DND-41 (cell line): Measurements from ENCODE around the gene DNAJC27.

Source experiments
- EZH2 ChIP-seq: IDR thresholded peaks from 3 replicates; pipeline ENCODE4 v1.6.1; 2012; ENCODE audit warnings: borderline replicate concordance, low read depth, mild to moderate bottlenecking, moderate library complexity, low read length, inconsistent platforms; ENCODE audit not compliant: severe bottlenecking
- TF ChIP-seq, protein P1 (sequence below): IDR thresholded peaks from 2 replicates; pipeline ENCODE4 v1.5.1; 2012; ENCODE audit warnings: borderline replicate concordance, low read length, moderate library complexity, mild to moderate bottlenecking; ENCODE audit not compliant: poor library complexity, severe bottlenecking; ENCODE audit errors: extremely low read depth

GRCh38 chr2:24898122-24899109, 73.3 kb downstream of the DNAJC27 start:
- TF ChIP-seq, protein P1, sequence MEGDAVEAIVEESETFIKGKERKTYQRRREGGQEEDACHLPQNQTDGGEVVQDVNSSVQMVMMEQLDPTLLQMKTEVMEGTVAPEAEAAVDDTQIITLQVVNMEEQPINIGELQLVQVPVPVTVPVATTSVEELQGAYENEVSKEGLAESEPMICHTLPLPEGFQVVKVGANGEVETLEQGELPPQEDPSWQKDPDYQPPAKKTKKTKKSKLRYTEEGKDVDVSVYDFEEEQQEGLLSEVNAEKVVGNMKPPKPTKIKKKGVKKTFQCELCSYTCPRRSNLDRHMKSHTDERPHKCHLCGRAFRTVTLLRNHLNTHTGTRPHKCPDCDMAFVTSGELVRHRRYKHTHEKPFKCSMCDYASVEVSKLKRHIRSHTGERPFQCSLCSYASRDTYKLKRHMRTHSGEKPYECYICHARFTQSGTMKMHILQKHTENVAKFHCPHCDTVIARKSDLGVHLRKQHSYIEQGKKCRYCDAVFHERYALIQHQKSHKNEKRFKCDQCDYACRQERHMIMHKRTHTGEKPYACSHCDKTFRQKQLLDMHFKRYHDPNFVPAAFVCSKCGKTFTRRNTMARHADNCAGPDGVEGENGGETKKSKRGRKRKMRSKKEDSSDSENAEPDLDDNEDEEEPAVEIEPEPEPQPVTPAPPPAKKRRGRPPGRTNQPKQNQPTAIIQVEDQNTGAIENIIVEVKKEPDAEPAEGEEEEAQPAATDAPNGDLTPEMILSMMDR: no peak
- TF ChIP-seq EZH2: no peak
